Mesothelial cell of epicardium (in vitro differentiated cells): ENCODE results near the gene WRAP53. TPM values are rescaled to one million over a fixed set of nuclear protein-coding genes. Genes with fewer than 3 reads are reported as not detected.
A peak's percentile ranks its signal among the peaks of the same experiment; 100 is the strongest.

Experiments used
- DNase-seq, 2 experiments: peaks; one replicate each; pipeline ENCODE4 v3.0.0; 2021; ENCODE audit warnings: low spot score in 2 of 2; ENCODE audit not compliant: unreplicated experiment in 2 of 2
- H3K27ac Mint-ChIP-seq: 2 replicates; pipeline ENCODE4 v1.8.0; 2021; ENCODE audit warnings: mixed read lengths
- H3K27me3 Mint-ChIP-seq: 2 replicates; pipeline ENCODE4 v1.8.0; 2021; ENCODE audit warnings: low read depth, mixed read lengths
- H3K36me3 Mint-ChIP-seq: 2 replicates; pipeline ENCODE4 v1.8.0; 2021; ENCODE audit warnings: mixed read lengths
- H3K4me1 Mint-ChIP-seq: 2 replicates; pipeline ENCODE4 v1.8.0; 2021; ENCODE audit warnings: mixed read lengths
- H3K4me3 Mint-ChIP-seq: 2 replicates; pipeline ENCODE4 v1.8.0; 2021; ENCODE audit warnings: mild to moderate bottlenecking, moderate library complexity, mixed read lengths
- H3K9me3 Mint-ChIP-seq: 2 replicates; pipeline ENCODE4 v1.8.0; 2021; ENCODE audit warnings: mixed read lengths
- total RNA-seq: library from RNA; stranded (reverse); gene quantifications from 3 replicates; pipeline ENCODE4 v1.2.1, GENCODE V29; 2021
- TF ChIP-seq, protein P1 (sequence below): fragments of 200-600 bp; sonication (generic); IDR thresholded peaks from one replicate; pipeline ENCODE4 v1.5.0; 2021; ENCODE audit warnings: antibody characterized with exemption; ENCODE audit not compliant: unreplicated experiment

WRAP53 gene
- total RNA-seq, 1 donor from 2014 or later, result 13.6 TPM

DNA sequence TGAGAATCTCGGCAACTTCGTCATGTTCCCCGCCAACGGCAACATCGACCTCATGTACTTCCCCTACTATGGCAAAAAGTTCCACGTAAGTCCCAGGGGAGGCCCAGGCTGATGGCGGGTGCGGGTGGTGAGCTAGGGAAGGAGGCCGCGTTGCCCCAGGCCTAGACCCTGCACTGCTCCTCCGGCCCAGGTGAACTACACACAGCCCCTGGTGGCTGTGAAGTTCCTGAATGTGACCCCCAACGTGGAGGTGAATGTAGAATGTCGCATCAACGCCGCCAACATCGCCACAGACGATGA lies 32.8 kb upstream of the WRAP53 start:
- Mint-ChIP-seq H3K27ac (no peak overlapping the region), H3K4me1 (peaks cover 37% of the 10 kb centered on the region), H3K4me3 (no peak overlapping the region)

DNA sequence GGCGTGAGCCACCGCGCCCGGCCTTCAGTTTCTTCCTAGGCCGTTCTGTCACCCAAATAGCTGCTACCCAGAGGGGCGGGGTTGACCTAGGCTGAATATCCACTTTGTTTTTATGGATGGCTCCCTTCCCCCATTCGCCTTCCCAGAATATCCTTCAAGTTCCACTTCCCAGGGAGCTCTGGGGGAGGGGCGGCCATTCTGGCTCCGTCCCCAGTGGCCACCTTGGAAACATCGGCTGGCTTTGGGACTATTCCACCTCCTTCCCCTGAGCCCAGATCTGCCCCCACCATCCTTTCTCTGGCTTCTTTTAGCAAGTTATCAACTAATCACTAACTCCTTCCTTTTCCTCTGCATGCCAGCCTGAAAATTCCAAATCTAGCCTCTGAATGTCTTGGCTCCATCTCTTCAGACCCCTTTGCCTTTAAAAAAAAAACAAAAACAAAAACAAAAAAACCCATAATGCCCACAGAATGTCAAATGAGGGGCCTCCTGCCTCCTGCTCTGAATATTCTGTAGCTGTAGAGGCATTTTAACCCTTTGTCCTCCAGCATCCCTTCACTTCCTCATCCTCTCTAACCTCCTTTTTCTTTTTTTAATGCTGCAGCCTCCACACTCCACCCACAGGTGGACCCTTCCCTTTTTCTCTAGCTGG lies 31.2 kb upstream of the WRAP53 start:
- Mint-ChIP-seq H3K9me3 (no peaks in the 10 kb centered on the region), H3K4me3 (no peak overlapping the region), H3K27ac (peak overlapping the region; percentile 27), H3K27me3 (peaks cover 29% of the 10 kb centered on the region), H3K36me3 (no peaks in the 10 kb centered on the region), H3K4me1 (peaks cover 28% of the 10 kb centered on the region)
- no peak for DNase-seq
- TF ChIP-seq, protein P1, sequence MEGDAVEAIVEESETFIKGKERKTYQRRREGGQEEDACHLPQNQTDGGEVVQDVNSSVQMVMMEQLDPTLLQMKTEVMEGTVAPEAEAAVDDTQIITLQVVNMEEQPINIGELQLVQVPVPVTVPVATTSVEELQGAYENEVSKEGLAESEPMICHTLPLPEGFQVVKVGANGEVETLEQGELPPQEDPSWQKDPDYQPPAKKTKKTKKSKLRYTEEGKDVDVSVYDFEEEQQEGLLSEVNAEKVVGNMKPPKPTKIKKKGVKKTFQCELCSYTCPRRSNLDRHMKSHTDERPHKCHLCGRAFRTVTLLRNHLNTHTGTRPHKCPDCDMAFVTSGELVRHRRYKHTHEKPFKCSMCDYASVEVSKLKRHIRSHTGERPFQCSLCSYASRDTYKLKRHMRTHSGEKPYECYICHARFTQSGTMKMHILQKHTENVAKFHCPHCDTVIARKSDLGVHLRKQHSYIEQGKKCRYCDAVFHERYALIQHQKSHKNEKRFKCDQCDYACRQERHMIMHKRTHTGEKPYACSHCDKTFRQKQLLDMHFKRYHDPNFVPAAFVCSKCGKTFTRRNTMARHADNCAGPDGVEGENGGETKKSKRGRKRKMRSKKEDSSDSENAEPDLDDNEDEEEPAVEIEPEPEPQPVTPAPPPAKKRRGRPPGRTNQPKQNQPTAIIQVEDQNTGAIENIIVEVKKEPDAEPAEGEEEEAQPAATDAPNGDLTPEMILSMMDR, result no peak

More for the DNA sequence above, 32.8 kb upstream of the WRAP53 start:
- no peaks in the 10 kb centered on the region for H3K9me3 Mint-ChIP-seq
- TF ChIP-seq, protein P1, result no peak
- DNase-seq, result no peak
- no peaks in the 10 kb centered on the region for H3K36me3 Mint-ChIP-seq
- H3K27me3 Mint-ChIP-seq, result peaks cover 40% of the 10 kb centered on the region

DNA sequence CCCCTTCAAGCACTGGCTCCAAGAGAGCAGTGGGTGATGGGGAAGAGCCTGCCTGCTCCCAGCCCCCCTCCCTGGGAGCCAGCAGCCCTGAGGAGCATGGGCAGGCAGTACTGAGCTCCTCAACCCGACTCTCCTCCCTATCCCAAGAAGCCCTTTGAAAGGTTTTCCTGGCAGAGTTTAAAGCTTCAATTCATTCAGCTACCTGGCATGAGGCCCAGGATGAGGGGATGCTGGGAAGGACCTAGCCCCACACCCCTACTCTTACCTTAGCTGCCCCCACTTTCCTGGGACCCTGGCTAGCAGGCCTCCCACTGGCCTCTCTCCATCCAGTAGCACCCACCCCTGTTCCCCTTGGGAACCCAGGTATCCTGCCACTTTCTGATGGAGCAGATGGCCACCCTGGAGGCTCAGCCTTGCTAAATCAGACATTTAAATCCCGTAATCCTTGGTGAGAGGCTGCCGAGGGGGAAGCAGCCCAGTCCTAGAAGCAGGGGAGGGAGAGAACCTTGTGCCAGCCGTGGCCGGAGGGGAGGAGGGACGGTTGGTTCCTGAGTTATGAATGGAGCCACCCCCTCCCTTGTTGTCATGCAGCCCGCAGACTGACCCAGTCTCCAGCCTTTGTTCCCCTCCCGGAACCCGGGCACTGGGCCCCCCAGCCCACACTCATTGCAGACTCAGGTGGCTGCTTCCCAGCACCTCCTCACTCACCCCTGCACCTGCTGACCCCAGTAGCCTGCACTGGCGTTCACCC lies 20.4 kb upstream of the WRAP53 start:
- H3K4me3 Mint-ChIP-seq, result no peak overlapping the region
- no peaks in the 10 kb centered on the region for H3K27me3 Mint-ChIP-seq
- no peaks in the 10 kb centered on the region for H3K9me3 Mint-ChIP-seq
- H3K27ac Mint-ChIP-seq, result no peak overlapping the region
- H3K36me3 Mint-ChIP-seq, result peaks cover 22% of the 10 kb centered on the region
- H3K4me1 Mint-ChIP-seq, result no peaks in the 10 kb centered on the region
- DNase-seq, result no peak
- TF ChIP-seq, protein P1, result no peak

DNA sequence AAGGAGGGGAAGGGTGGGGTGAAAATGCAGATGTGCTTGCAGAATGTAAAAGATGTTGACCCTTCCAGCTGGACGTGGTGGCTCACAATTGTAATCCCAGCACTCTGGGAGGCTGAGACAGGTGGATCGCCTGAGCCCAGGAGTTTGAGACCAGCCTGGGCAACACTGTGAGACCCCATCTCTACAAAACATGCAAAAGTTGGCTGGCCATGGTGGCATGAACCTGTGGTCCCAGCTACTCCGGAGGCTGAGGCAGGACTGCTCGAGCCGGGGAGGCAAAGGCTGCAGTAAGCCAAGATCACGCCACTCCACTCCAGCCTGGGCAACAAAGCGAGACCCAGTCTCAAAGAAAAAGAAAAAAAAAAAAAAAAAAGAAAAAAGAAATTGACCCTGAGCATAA lies 19.8 kb upstream of the WRAP53 start:
- H3K4me1 Mint-ChIP-seq, result no peaks in the 10 kb centered on the region
- no peak overlapping the region for H3K4me3 Mint-ChIP-seq

DNA sequence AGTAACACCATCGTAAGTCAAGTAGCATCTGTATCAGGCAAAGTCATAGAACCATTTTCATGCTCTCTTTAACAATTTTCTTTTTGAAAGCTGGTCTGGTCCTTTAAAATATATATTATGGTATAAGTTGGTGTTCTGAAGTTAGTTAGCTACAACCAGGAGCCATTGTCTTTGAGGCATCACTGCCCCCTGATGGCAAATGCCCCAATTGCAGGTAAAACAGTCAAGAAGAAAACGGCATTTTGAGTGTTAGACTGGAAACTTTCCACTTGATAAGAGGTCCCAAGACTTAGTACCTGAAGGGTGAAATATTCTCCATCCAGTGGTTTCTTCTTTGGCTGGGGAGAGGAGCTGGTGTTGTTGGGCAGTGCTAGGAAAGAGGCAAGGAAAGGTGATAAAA lies 15.0 kb upstream of the WRAP53 start:
- Mint-ChIP-seq H3K27me3 (no peaks in the 10 kb centered on the region), H3K9me3 (peaks cover 9% of the 10 kb centered on the region), H3K27ac (no peak overlapping the region), H3K36me3 (peaks cover 39% of the 10 kb centered on the region), H3K4me1 (no peaks in the 10 kb centered on the region), H3K4me3 (no peak overlapping the region)
- DNase-seq, result no peak
- TF ChIP-seq, protein P1, result peak; percentile 22

More for the DNA sequence above, 19.8 kb upstream of the WRAP53 start:
- H3K27me3 Mint-ChIP-seq, result no peaks in the 10 kb centered on the region
- H3K9me3 Mint-ChIP-seq, result peaks cover 4% of the 10 kb centered on the region
- H3K36me3 Mint-ChIP-seq, result peaks cover 27% of the 10 kb centered on the region
- H3K27ac Mint-ChIP-seq, result no peak overlapping the region
- DNase-seq, result no peak
- TF ChIP-seq, protein P1, result no peak
